HepG2 (cell line): ENCODE results near the gene C16orf86. TPM values are rescaled to one million over a fixed set of nuclear protein-coding genes. Genes with fewer than 3 reads are reported as not detected.

Source experiments
- ATAC-seq: fragments of 200-7000 bp; cut with Tn5 transposase; 3 replicates; pipeline ENCODE4 v1.9.1; 2020; ENCODE audit warnings: mild to moderate bottlenecking, moderate library complexity
- BruUV-seq: library from RNA; stranded (reverse); fragments of 400-500 nt; replicated peaks from 2 replicates; lab custom pipeline; 2021; lab: Mats Ljungman, UMichigan
- CTCF ChIA-PET: fragments of 300-600 bp; formaldehyde crosslinking; extraction: SDS; loops from one replicate; lab custom pipeline; 2021; ENCODE audit warnings: low total read pairs, inconsistent platforms, low intra/inter-chr PET ratio; lab: Yijun Ruan, JAX
- POLR2A ChIA-PET: fragments of 350-600 bp; sonication (Branson Sonifier 250); formaldehyde crosslinking; loops from one replicate; lab custom pipeline; 2020; ENCODE audit warnings: antibody characterized with exemption, inconsistent platforms; lab: Yijun Ruan, JAX
- DNase-seq: peaks from one replicate; pipeline ENCODE4 v3.0.0-alpha.2; 2015; ENCODE audit warnings: low spot score
- FAIRE-seq: peaks from 3 replicates; lab custom pipeline; 2011; peaks lifted over from hg19 to GRCh38; lab: Jason Lieb, UNC
- H2AFZ ChIP-seq: one replicate; pipeline ENCODE4 v1.6.1; 2011; ENCODE audit warnings: low read length, inconsistent platforms
- H3K27ac ChIP-seq: fragments of 300-600 bp; 3 replicates; pipeline ENCODE4 v1.8.0; 2011; ENCODE audit warnings: mixed run types, mild to moderate bottlenecking, mixed read lengths, low read length, inconsistent platforms; ENCODE audit not compliant: insufficient read depth; ENCODE audit errors: extremely low read length
- H3K27me3 ChIP-seq, 2 experiments: fragments of 200-600 bp in 1 of 2; 2 replicates in 1 of 2; 3 replicates in 1 of 2; pipeline versions ENCODE4 v1.6.0 to v1.8.0; 2011; ENCODE audit warnings: low read length in 2 of 2, mild to moderate bottlenecking in 2 of 2, moderate library complexity in 2 of 2, inconsistent platforms in 1 of 2; ENCODE audit not compliant: insufficient read depth in 2 of 2, control insufficient read depth in 1 of 2
- H3K36me3 ChIP-seq, 2 experiments: fragments of 200-600 bp in 1 of 2; replicated peaks in 1 of 2; 2 replicates in 1 of 2; 3 replicates in 1 of 2; pipeline versions ENCODE4 v1.5.1 to v1.8.0; 2011; ENCODE audit warnings: low read length in 2 of 2, inconsistent platforms in 1 of 2; ENCODE audit not compliant: insufficient read depth in 2 of 2, control insufficient read depth in 1 of 2
- H3K4me1 ChIP-seq: 2 replicates; pipeline ENCODE4 v1.5.1; 2012; ENCODE audit warnings: low read length, inconsistent platforms; ENCODE audit not compliant: insufficient read depth
- H3K4me2 ChIP-seq: 2 replicates; pipeline ENCODE4 v1.6.0; 2011; ENCODE audit warnings: low read depth, low read length, inconsistent platforms
- H3K4me3 ChIP-seq, 3 experiments: fragments of 200-600 bp in 1 of 3; sonication (generic), shearing (Covaris generic) in 1 of 3; replicated peaks in 1 of 3; 2 replicates each; pipeline ENCODE4 v1.5.1; 2011 to 2016; ENCODE audit warnings: low read length in 3 of 3, inconsistent platforms in 2 of 3, low read depth in 2 of 3, mild to moderate bottlenecking in 2 of 3, control low read depth in 1 of 3, mixed read lengths in 1 of 3; ENCODE audit not compliant: insufficient read depth in 1 of 3
- H3K79me2 ChIP-seq: one replicate; pipeline ENCODE4 v1.6.1; 2011; ENCODE audit warnings: low read length, inconsistent platforms; ENCODE audit not compliant: insufficient read depth
- H3K9ac ChIP-seq: 2 replicates; pipeline ENCODE4 v1.6.0; 2011; ENCODE audit warnings: mild to moderate bottlenecking, low read depth, low read length, inconsistent platforms; ENCODE audit not compliant: insufficient read depth
- H3K9me3 ChIP-seq: 2 replicates; pipeline ENCODE4 v1.5.1; 2012; ENCODE audit warnings: mild to moderate bottlenecking, low read length
- H4K20me1 ChIP-seq: 2 replicates; pipeline ENCODE4 v1.6.0; 2011; ENCODE audit warnings: inconsistent platforms, mild to moderate bottlenecking, low read length, moderate library complexity; ENCODE audit not compliant: insufficient read depth
- DRAP1 ChIP-seq: IDR thresholded peaks from 2 replicates; pipeline ENCODE4 v1.6.1; 2016; ENCODE audit warnings: missing genetic modification reagents, missing compliant biosample characterization
- ELF1 ChIP-seq: sonication (generic); formaldehyde crosslinking; IDR thresholded peaks from 2 replicates; pipeline ENCODE4 v1.4.0; 2020; ENCODE audit warnings: missing genetic modification reagents
- NFAT5 ChIP-seq: sonication (generic); formaldehyde crosslinking; IDR thresholded peaks from 2 replicates; pipeline ENCODE4 v1.4.0; 2020; ENCODE audit warnings: missing genetic modification reagents
- ZBTB4 ChIP-seq: sonication (generic); formaldehyde crosslinking; IDR thresholded peaks from 2 replicates; pipeline ENCODE4 v1.4.0; 2020; ENCODE audit warnings: missing genetic modification reagents, mild to moderate bottlenecking, borderline replicate concordance
- ZFAT ChIP-seq: sonication (generic); formaldehyde crosslinking; conservative IDR thresholded peaks from 2 replicates; pipeline ENCODE4 v1.8.1; 2023; ENCODE audit warnings: missing genetic modification reagents, inconsistent platforms
- ZNF292 ChIP-seq: sonication (generic); formaldehyde crosslinking; IDR thresholded peaks from 2 replicates; pipeline ENCODE4 v1.8.1; 2022; ENCODE audit warnings: mild to moderate bottlenecking, low read depth, missing genetic modification reagents, borderline replicate concordance
- WGBS: methylation state at CpG from one replicate; pipeline ENCODE4 v1.1.6; 2017; ENCODE audit warnings: low lambda C conversion rate; 5-methylcytosine and 5-hydroxymethylcytosine counted together
- in situ Hi-C: cut with HindIII; loops from 2 replicates; pipeline ENCODE4 v1.10.0; 2017; ENCODE audit warnings: low pct_unique_long_range_greater_than_20kb; ENCODE audit not compliant: extremely low pct_ligation_motif_present
- intact Hi-C: fragments of 100-400 bp; cut with micrococcal nuclease; formaldehyde crosslinking; loops from one replicate; pipeline ENCODE4 v1.10.0; 2022; ENCODE audit not compliant: unreplicated experiment
- polyA plus RNA-seq, 8 experiments: library from polyadenylated mRNA; depleted of rRNA in 3 of 8; stranded (reverse) in 7 of 8; unstranded in 1 of 8; fragments of >200 nt; fragmentation: Illumina TruSeq in 4 of 8; extraction: Trizol in 4 of 8; gene quantifications; 2 replicates each; pipeline versions ENCODE4 v1.2.1 to v1.2.3, GENCODE V29; 2011 to 2016; ENCODE audit warnings: low read depth in 4 of 8, missing spikeins in 1 of 8, mixed read lengths in 1 of 8; ENCODE audit not compliant: insufficient read depth in 1 of 8
- total RNA-seq, 5 experiments: library from RNA; depleted of rRNA; stranded (reverse); fragments of >200 nt; fragmentation: Illumina TruSeq; extraction: Trizol; gene quantifications; 2 replicates each; pipeline ENCODE4 v1.2.3, GENCODE V29; 2016; ENCODE audit warnings: low read depth in 1 of 5
- TF ChIP-seq, protein P1 (sequence below): IDR thresholded peaks from 2 replicates; pipeline ENCODE4 v1.6.1; 2016; ENCODE audit warnings: low read depth, control low read depth

The C16orf86 gene
- total and polyA plus RNA-seq, 2 of the 13 experiments (the other 11 are each of a cell fraction or from before 2014, with no cell fraction given), result 1.5 to 3.1 TPM

DNA sequence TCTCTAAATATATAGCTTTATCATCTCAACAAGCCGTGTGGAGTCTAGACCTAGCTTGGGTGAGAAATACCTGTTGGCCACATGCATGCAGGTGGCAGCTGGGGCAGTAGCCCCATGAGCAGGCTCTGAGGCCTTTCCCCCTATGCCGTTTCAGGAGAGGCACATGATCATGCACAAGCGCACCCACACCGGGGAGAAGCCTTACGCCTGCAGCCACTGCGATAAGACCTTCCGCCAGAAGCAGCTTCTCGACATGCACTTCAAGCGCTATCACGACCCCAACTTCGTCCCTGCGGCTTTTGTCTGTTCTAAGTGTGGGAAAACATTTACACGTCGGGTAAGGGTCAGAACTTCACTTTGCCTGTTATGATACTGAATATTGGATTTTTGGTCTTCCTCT, 38.4 kb upstream of the C16orf86 start:
- FAIRE-seq (no peak), DNase-seq (no peak), ATAC-seq (no peak)
- no peak overlapping the region for H3K4me3 ChIP-seq
- no TSS peak for BruUV-seq
- no peaks in the 10 kb centered on the region for H3K9me3 ChIP-seq
- H3K27ac ChIP-seq, result no peak overlapping the region
- no peak overlapping the region for H3K4me2 ChIP-seq
- no peak overlapping the region for H2AFZ ChIP-seq
- POLR2A ChIA-PET, result interaction anchor here (0.8 kb wide), 1 partner anchor 65 kb away, joined by 3 read pairs; no protein-coding TSS in a partner anchor
- intact Hi-C loops (no loop called here), in situ Hi-C loops (no loop called here)
- WGBS, result 98% methylated on average over 13 of the region's 14 CpGs
- no peaks in the 10 kb centered on the region for H3K79me2 ChIP-seq
- no peak for TF ChIP-seq ZNF292 (CRISPR knock-in tag)
- no peak for TF ChIP-seq DRAP1
- no peak for TF ChIP-seq NFAT5 (CRISPR knock-in tag)
- TF ChIP-seq ELF1 (CRISPR knock-in tag), result no peak
- TF ChIP-seq, protein P1, sequence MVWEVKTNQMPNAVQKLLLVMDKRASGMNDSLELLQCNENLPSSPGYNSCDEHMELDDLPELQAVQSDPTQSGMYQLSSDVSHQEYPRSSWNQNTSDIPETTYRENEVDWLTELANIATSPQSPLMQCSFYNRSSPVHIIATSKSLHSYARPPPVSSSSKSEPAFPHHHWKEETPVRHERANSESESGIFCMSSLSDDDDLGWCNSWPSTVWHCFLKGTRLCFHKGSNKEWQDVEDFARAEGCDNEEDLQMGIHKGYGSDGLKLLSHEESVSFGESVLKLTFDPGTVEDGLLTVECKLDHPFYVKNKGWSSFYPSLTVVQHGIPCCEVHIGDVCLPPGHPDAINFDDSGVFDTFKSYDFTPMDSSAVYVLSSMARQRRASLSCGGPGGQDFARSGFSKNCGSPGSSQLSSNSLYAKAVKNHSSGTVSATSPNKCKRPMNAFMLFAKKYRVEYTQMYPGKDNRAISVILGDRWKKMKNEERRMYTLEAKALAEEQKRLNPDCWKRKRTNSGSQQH (CRISPR knock-in tag), result no peak
- no peak for TF ChIP-seq ZFAT (CRISPR knock-in tag)
- no peak for TF ChIP-seq ZBTB4 (CRISPR knock-in tag)
- H4K20me1 ChIP-seq, result no peaks in the 10 kb centered on the region; the same call in 1 of the 2 replicates
- H3K36me3 ChIP-seq, result peaks cover 35 to 82% of the 10 kb centered on the region in 2 experiments
- no peaks in the 10 kb centered on the region for H3K27me3 ChIP-seq
- H3K9ac ChIP-seq, result no peak overlapping the region
- CTCF ChIA-PET, result no interaction called here
- peaks cover 17% of the 10 kb centered on the region for H3K4me1 ChIP-seq
